Loucy (cell line): Measurements from ENCODE around the gene ACCSL.

Source experiments
- H2AFZ ChIP-seq: fragments of 200-600 bp; sonication (generic); 2 replicates; pipeline ENCODE4 v1.6.0; 2016; ENCODE audit warnings: antibody characterized with exemption, mild to moderate bottlenecking, low read length, moderate library complexity
- H3F3A ChIP-seq: fragments of 200-600 bp; 2 replicates; pipeline ENCODE4 v1.6.0; 2016; ENCODE audit warnings: antibody characterized with exemption, low read depth, mild to moderate bottlenecking
- H3K27me3 ChIP-seq: fragments of 200-600 bp; sonication (generic); 2 replicates; pipeline ENCODE4 v1.6.1; 2014; ENCODE audit warnings: low read length, mild to moderate bottlenecking; ENCODE audit not compliant: insufficient read depth, poor library complexity, severe bottlenecking
- H3K36me3 ChIP-seq: fragments of 200-600 bp; sonication (generic); 2 replicates; pipeline ENCODE4 v1.6.1; 2016; ENCODE audit warnings: low read length; ENCODE audit not compliant: insufficient read depth
- H3K4me1 ChIP-seq: fragments of 200-600 bp; sonication (generic); 2 replicates; pipeline ENCODE4 v1.5.1; 2014; ENCODE audit warnings: low read length, mild to moderate bottlenecking; ENCODE audit not compliant: insufficient read depth, poor library complexity, severe bottlenecking
- H3K4me2 ChIP-seq: fragments of 200-600 bp; sonication (generic); 2 replicates; pipeline ENCODE4 v1.6.0; 2014; ENCODE audit warnings: antibody characterized with exemption, low read length, low read depth, mild to moderate bottlenecking; ENCODE audit not compliant: poor library complexity, severe bottlenecking
- H3K4me3 ChIP-seq: fragments of 200-600 bp; sonication (generic); 2 replicates; pipeline ENCODE4 v1.5.1; 2014; ENCODE audit warnings: low read length, mild to moderate bottlenecking, mixed read lengths; ENCODE audit not compliant: poor library complexity, severe bottlenecking
- H3K79me2 ChIP-seq: fragments of 200-600 bp; sonication (generic); 2 replicates; pipeline ENCODE4 v1.6.1; 2014; ENCODE audit warnings: low read length; ENCODE audit not compliant: insufficient read depth
- H3K9ac ChIP-seq: fragments of 200-600 bp; sonication (generic); 2 replicates; pipeline ENCODE4 v1.6.0; 2014; ENCODE audit warnings: mild to moderate bottlenecking, low read depth, low read length, moderate library complexity; ENCODE audit not compliant: poor library complexity, severe bottlenecking
- H3K9me2 ChIP-seq: fragments of 200-600 bp; sonication (generic); replicated peaks from 2 replicates; pipeline ENCODE4 v1.6.1; 2016; ENCODE audit warnings: low read depth, low read length, mixed read lengths
- H3K9me3 ChIP-seq: fragments of 200-600 bp; sonication (generic); 2 replicates; pipeline ENCODE4 v1.6.1; 2014; ENCODE audit warnings: mild to moderate bottlenecking, antibody characterized with exemption, low read length, low read depth; ENCODE audit not compliant: insufficient read depth
- H4K20me1 ChIP-seq: fragments of 200-600 bp; sonication (generic); 2 replicates; pipeline ENCODE4 v1.6.0; 2014; ENCODE audit warnings: antibody characterized with exemption, low read length, mild to moderate bottlenecking; ENCODE audit not compliant: insufficient read depth, poor library complexity, severe bottlenecking
- CTCF ChIP-seq: fragments of 200-600 bp; sonication (generic); conservative IDR thresholded peaks from 2 replicates; pipeline ENCODE4 v1.5.1; 2014; ENCODE audit warnings: mild to moderate bottlenecking, antibody characterized with exemption, low read length
- EZH2phosphoT487 ChIP-seq: fragments of 200-600 bp; IDR thresholded peaks from 2 replicates; pipeline ENCODE4 v1.6.1; 2018; ENCODE audit warnings: antibody characterized with exemption, mild to moderate bottlenecking, moderate library complexity, borderline replicate concordance

Gene ACCSL

GRCh38 chr11:44010789-44011251 lies 37.0 kb upstream of the ACCSL start:
- Histone ChIP-seq H3K27me3 (no peaks in the 10 kb centered on the region), H3K4me3 (no peak overlapping the region), H3K9me3 (no peaks in the 10 kb centered on the region), H3K79me2 (no peaks in the 10 kb centered on the region), H2AFZ (no peak overlapping the region), H3K36me3 (no peaks in the 10 kb centered on the region), H3K9me2 (no peaks in the 10 kb centered on the region), H3K4me1 (no peaks in the 10 kb centered on the region), H3F3A (no peaks in the 10 kb centered on the region), H3K4me2 (no peak overlapping the region), H4K20me1 (no peaks in the 10 kb centered on the region), H3K9ac (no peak overlapping the region)
- TF ChIP-seq CTCF = no peak
- TF ChIP-seq EZH2phosphoT487 = no peak

- H3K9me2 ChIP-seq = no peaks in the 10 kb centered on the region
- H3K36me3 ChIP-seq = no peaks in the 10 kb centered on the region
- H3K4me1 ChIP-seq = no peaks in the 10 kb centered on the region
- no peaks in the 10 kb centered on the region for H3K27me3 ChIP-seq
- H3K4me2 ChIP-seq = no peak overlapping the region
- H3F3A ChIP-seq = no peaks in the 10 kb centered on the region
- no peak overlapping the region for H3K9ac ChIP-seq
- H4K20me1 ChIP-seq = no peaks in the 10 kb centered on the region
- H2AFZ ChIP-seq = no peak overlapping the region
- TF ChIP-seq CTCF = no peak
- no peak for TF ChIP-seq EZH2phosphoT487
- no peaks in the 10 kb centered on the region for H3K9me3 ChIP-seq
- no peak overlapping the region for H3K4me3 ChIP-seq
- H3K79me2 ChIP-seq = no peaks in the 10 kb centered on the region
Measured at GRCh38 chr11:44011797-44012196, 36.0 kb upstream of the ACCSL start.

- H2AFZ ChIP-seq = no peak overlapping the region
- H3K36me3 ChIP-seq = no peaks in the 10 kb centered on the region
- no peaks in the 10 kb centered on the region for H4K20me1 ChIP-seq
- no peak overlapping the region for H3K9ac ChIP-seq
- H3K79me2 ChIP-seq = no peaks in the 10 kb centered on the region
- H3F3A ChIP-seq = no peaks in the 10 kb centered on the region
- TF ChIP-seq EZH2phosphoT487 = no peak
- H3K27me3 ChIP-seq = no peaks in the 10 kb centered on the region
- no peaks in the 10 kb centered on the region for H3K9me2 ChIP-seq
- H3K4me1 ChIP-seq = no peaks in the 10 kb centered on the region
- H3K4me3 ChIP-seq = no peak overlapping the region
- no peak overlapping the region for H3K4me2 ChIP-seq
- no peaks in the 10 kb centered on the region for H3K9me3 ChIP-seq
Measured at GRCh38 chr11:44014968-44015623, 32.7 kb upstream of the ACCSL start.

GRCh38 chr11:44015624-44016007 lies 32.2 kb upstream of the ACCSL start:
- TF ChIP-seq CTCF (no peak), EZH2phosphoT487 (no peak)
- Histone ChIP-seq H3K9ac (no peak overlapping the region), H4K20me1 (no peaks in the 10 kb centered on the region), H3K4me1 (no peaks in the 10 kb centered on the region), H3K36me3 (no peaks in the 10 kb centered on the region), H3F3A (no peaks in the 10 kb centered on the region), H3K9me3 (no peaks in the 10 kb centered on the region), H3K4me3 (no peak overlapping the region), H3K79me2 (no peaks in the 10 kb centered on the region), H3K9me2 (no peaks in the 10 kb centered on the region), H3K27me3 (no peaks in the 10 kb centered on the region), H3K4me2 (no peak overlapping the region), H2AFZ (no peak overlapping the region)
